Body of pancreas (tissue), 4 donors: ENCODE measurements around the gene HTRA2.

ENCODE experiments used
- POLR2A ChIP-seq, 3 donors: fragments of 450-650 bp; IDR thresholded peaks; one replicate each; pipeline ENCODE4 v1.6.1; 2016; ENCODE audit warnings: antibody characterized with exemption in 3 of 3, mild to moderate bottlenecking in 2 of 3
- TF ChIP-seq, protein P1 (sequence below), 7 experiments: fragments of 450-650 bp in 4 of 7; fragments of 200-600 bp in 3 of 7; sonication (generic) in 3 of 7; IDR thresholded peaks; one replicate each; pipeline ENCODE4 v1.5.1; 2016 to 2019; ENCODE audit warnings: antibody characterized with exemption in 7 of 7

DNA sequence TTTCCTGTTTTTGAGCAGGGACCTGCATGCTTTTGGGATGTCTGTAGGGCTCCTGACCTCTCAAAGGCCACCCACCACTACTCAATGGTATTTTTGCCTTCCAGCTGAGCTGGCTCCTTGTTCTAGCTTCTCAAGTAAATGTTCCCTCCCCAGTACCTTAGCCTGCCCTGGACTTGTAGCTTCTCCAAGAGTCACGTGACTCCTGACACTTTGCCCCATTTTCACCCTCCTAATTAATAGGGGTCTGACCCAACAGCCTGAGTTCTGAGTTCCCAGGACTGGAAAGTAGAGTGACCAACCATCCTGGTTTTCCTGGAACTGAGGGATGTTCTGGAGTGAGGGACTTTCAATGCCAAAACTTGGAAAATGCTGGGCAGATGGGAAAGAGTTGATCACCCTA, 34.3 kb upstream of the HTRA2 start:
- TF ChIP-seq, protein P1, sequence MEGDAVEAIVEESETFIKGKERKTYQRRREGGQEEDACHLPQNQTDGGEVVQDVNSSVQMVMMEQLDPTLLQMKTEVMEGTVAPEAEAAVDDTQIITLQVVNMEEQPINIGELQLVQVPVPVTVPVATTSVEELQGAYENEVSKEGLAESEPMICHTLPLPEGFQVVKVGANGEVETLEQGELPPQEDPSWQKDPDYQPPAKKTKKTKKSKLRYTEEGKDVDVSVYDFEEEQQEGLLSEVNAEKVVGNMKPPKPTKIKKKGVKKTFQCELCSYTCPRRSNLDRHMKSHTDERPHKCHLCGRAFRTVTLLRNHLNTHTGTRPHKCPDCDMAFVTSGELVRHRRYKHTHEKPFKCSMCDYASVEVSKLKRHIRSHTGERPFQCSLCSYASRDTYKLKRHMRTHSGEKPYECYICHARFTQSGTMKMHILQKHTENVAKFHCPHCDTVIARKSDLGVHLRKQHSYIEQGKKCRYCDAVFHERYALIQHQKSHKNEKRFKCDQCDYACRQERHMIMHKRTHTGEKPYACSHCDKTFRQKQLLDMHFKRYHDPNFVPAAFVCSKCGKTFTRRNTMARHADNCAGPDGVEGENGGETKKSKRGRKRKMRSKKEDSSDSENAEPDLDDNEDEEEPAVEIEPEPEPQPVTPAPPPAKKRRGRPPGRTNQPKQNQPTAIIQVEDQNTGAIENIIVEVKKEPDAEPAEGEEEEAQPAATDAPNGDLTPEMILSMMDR (IDR thresholded peaks at IDR 0.05) = no peak
- TF ChIP-seq POLR2A (IDR thresholded peaks at IDR 0.05) = no peak
